HL-60 (cell line): ENCODE results near the gene DBNL.

Experiments
- TF ChIP-seq, protein P1 (sequence below): IDR thresholded peaks from 2 replicates; pipeline ENCODE4 v1.6.1; 2012; ENCODE audit warnings: low read depth; ENCODE audit not compliant: insufficient replicate concordance
- TF ChIP-seq, protein P2 (sequence below): IDR thresholded peaks from one replicate; pipeline ENCODE4 v1.5.1; 2011; ENCODE audit warnings: low read length, control low read depth, inconsistent platforms; ENCODE audit not compliant: insufficient read depth

DNA sequence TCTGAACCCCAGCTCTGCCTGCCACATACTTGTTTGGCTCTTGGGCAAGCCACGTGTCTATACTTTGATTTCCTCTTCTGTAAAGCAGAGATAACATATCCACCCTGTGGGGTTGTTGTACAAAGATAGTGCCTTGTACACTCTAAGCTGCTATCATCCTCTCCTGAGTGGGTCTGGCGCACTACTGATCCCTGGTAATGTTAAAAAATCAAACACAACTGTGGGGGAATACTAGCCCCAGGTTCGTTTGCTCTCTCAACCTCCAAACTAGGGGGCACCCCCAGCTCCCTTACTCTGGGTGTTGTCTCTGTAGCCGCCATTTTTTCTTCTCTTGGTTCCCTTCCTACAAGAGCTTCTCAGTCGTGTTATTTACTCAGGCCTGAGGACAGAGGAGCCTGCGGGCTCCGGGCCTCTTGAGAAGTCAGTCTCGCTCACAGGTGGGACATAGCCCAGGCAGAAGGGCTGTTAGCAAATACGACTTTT, 36.8 kb downstream of the DBNL start:
- TF ChIP-seq, protein P1, sequence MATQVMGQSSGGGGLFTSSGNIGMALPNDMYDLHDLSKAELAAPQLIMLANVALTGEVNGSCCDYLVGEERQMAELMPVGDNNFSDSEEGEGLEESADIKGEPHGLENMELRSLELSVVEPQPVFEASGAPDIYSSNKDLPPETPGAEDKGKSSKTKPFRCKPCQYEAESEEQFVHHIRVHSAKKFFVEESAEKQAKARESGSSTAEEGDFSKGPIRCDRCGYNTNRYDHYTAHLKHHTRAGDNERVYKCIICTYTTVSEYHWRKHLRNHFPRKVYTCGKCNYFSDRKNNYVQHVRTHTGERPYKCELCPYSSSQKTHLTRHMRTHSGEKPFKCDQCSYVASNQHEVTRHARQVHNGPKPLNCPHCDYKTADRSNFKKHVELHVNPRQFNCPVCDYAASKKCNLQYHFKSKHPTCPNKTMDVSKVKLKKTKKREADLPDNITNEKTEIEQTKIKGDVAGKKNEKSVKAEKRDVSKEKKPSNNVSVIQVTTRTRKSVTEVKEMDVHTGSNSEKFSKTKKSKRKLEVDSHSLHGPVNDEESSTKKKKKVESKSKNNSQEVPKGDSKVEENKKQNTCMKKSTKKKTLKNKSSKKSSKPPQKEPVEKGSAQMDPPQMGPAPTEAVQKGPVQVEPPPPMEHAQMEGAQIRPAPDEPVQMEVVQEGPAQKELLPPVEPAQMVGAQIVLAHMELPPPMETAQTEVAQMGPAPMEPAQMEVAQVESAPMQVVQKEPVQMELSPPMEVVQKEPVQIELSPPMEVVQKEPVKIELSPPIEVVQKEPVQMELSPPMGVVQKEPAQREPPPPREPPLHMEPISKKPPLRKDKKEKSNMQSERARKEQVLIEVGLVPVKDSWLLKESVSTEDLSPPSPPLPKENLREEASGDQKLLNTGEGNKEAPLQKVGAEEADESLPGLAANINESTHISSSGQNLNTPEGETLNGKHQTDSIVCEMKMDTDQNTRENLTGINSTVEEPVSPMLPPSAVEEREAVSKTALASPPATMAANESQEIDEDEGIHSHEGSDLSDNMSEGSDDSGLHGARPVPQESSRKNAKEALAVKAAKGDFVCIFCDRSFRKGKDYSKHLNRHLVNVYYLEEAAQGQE: no peak
- TF ChIP-seq, protein P2, sequence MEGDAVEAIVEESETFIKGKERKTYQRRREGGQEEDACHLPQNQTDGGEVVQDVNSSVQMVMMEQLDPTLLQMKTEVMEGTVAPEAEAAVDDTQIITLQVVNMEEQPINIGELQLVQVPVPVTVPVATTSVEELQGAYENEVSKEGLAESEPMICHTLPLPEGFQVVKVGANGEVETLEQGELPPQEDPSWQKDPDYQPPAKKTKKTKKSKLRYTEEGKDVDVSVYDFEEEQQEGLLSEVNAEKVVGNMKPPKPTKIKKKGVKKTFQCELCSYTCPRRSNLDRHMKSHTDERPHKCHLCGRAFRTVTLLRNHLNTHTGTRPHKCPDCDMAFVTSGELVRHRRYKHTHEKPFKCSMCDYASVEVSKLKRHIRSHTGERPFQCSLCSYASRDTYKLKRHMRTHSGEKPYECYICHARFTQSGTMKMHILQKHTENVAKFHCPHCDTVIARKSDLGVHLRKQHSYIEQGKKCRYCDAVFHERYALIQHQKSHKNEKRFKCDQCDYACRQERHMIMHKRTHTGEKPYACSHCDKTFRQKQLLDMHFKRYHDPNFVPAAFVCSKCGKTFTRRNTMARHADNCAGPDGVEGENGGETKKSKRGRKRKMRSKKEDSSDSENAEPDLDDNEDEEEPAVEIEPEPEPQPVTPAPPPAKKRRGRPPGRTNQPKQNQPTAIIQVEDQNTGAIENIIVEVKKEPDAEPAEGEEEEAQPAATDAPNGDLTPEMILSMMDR: no peak
